GM12801 (cell line): ENCODE data around the gene CCNK.

Experiments used
- TF ChIP-seq, protein P1 (sequence below): IDR thresholded peaks from one replicate; pipeline ENCODE4 v1.5.1; 2011; ENCODE audit warnings: control low read depth; ENCODE audit not compliant: insufficient read length; ENCODE audit errors: extremely low read depth

The CCNK gene

GRCh38 chr14:99554184-99554583 is 73.0 kb downstream of the CCNK start:
- TF ChIP-seq, protein P1, sequence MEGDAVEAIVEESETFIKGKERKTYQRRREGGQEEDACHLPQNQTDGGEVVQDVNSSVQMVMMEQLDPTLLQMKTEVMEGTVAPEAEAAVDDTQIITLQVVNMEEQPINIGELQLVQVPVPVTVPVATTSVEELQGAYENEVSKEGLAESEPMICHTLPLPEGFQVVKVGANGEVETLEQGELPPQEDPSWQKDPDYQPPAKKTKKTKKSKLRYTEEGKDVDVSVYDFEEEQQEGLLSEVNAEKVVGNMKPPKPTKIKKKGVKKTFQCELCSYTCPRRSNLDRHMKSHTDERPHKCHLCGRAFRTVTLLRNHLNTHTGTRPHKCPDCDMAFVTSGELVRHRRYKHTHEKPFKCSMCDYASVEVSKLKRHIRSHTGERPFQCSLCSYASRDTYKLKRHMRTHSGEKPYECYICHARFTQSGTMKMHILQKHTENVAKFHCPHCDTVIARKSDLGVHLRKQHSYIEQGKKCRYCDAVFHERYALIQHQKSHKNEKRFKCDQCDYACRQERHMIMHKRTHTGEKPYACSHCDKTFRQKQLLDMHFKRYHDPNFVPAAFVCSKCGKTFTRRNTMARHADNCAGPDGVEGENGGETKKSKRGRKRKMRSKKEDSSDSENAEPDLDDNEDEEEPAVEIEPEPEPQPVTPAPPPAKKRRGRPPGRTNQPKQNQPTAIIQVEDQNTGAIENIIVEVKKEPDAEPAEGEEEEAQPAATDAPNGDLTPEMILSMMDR: no peak

- TF ChIP-seq, protein P1: no peak
Measured at GRCh38 chr14:99554757-99555531, 73.7 kb downstream of the CCNK start.

GRCh38 chr14:99556134-99556791 is 75.1 kb downstream of the CCNK start:
- TF ChIP-seq, protein P1: no peak

DNA sequence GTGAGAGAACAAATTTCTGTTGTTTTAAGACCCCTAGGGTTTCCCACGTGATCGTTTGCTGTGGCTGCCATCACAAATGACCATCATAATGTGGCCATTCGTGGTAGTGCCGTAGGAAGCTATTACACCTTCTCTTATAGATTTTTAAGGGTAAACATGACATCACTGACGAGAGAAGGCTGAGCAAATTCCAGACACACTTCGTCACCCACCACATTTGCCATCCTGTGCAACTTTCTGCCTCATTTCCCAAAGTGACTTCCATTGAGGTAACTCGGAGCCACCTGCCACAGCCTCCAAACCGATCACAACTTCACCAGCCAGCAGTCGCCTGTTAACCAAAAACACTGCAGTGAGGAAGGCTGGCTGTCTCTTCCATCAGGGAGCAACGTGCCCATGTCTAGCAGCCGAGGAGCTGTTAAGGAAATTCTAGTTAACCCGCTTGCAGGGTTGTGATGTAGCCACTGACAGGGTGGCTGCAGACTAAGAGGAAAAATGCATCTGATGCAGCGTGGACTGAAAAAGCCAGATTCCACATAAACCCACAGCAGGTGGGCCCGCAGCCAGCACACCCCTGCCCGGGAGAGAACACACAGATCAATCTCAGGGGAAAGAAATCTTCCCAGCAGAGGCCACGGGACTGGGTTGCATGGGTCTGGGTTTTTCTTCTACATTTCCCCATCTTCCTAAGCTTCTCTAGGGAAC is 78.2 kb downstream of the CCNK start:
- TF ChIP-seq, protein P1: no peak

DNA sequence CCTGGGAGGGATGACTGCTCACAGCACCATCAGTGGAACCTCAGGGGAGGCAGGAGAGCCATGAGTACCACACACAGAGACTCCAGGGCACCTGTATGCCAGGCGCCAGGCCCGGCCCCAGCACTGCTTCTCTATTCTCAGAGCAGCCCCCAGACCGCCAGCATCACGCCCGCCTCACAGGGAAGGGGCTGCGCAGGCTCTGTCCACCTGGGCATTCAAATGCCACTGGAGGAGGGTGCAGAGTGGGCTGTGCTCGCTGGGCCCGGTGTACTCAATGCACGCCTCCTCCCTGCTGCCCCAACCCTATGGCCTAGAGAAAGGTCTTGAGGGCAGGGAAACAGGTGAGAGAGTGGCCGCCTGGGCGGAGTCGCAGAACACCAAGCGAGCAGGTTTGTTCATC is 79.2 kb downstream of the CCNK start:
- TF ChIP-seq, protein P1: no peak

DNA sequence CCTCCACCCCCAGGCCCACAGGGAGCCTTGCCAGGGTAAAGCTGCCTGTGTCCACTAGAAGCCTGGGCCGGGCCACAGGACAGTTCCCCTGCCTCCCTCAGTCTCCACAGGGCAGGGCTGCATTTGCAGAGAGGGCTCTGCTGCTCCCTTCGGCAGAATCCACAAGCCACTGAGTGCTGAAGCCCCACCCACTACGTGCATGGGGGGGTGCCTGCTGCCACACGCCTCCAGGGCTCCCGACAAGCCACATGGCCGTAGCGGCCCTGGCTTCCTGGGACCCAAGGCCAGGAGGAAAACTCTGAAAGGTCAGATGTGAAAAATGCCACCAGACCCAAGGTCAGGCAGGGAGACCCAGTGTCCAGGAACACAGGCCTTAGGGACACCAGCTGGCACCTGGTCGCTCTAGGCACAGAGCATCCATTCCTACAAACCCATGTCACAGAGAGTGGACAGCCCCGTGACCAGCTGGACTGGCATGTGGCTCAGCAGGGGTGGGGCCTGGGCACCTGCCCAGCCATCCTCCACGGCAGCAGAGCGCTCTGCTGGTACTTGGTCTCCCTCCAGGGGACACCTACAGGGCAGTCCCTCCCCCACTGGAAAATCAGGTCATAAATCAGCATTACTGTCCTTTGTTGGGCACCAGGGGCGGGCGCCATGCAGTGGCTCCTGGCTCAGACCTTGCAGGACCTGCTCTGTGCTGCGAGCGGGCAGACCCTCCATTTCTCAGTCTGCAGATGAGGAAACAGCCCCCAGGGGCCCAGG is 79.9 kb downstream of the CCNK start:
- TF ChIP-seq, protein P1: no peak

- TF ChIP-seq, protein P1: no peak
Measured at GRCh38 chr14:99561864-99562263, 80.7 kb downstream of the CCNK start.
